ENCODE results near the gene CRYBG3. TPM values are rescaled to one million over a fixed set of nuclear protein-coding genes. Genes with fewer than 3 reads are reported as not detected.

Gene CRYBG3
- total RNA-seq, 6 experiments from 2014 or later = 10.7 to 14.1 (median 12.8) TPM

DNA sequence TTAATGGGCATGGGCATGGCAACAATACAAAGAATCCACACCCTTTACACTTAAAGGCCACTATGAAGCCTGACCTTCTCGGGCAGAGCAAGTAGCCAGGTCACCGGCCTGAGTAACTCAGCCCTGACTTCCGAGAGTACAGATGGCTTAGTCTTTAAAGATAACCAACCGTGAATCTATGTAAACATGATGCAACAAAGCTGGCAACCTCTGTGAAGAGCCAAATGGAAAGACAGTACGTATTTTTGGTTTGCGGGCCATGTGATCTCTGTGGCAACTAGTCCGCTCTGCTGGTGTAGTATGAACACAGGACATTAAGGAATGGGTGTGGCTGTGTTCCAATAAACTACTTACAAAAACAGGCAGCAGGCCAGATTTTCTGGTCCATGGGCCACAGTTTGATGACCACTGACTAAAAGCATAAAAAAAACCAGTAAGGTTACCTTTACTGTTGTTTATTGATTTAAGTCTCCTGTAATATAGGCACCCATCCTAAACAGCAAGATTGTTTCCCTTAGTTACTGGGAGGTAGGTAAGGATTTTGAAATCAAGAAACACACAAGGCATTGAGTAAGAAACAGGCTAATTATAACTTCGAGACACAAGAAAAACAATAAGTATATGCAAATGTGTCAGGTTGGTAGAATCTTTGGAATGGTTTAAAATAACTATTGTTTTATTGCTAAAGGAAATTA, 136.0 kb downstream of the CRYBG3 start:
- peak overlapping the region; percentile 67 for H3K27ac Mint-ChIP-seq
- peaks cover 20% of the 10 kb centered on the region; the same call in 1 of the 2 replicates for H3K36me3 Mint-ChIP-seq (ENCODE audit: low read depth)
- no peaks in the 10 kb centered on the region; the same call in 1 of the 2 replicates for H3K27me3 Mint-ChIP-seq (ENCODE audit: insufficient read depth)
- DNase-seq = peak; percentile 44
- TF ChIP-seq CTCF (IDR thresholded peaks at IDR 0.05) = no peak
- no peak overlapping the region for H3K4me3 Mint-ChIP-seq
- no peaks in the 10 kb centered on the region for H3K9me3 Mint-ChIP-seq
- H3K4me1 Mint-ChIP-seq (ENCODE audit: low read depth) = peaks cover 26% of the 10 kb centered on the region

- DNase-seq = peak; percentile 24
- no peak overlapping the region for H3K4me3 Mint-ChIP-seq
- no peaks in the 10 kb centered on the region; the same call in 1 of the 2 replicates for H3K27me3 Mint-ChIP-seq (ENCODE audit: insufficient read depth)
- peaks cover 20% of the 10 kb centered on the region for H3K4me1 Mint-ChIP-seq (ENCODE audit: low read depth)
- no peaks in the 10 kb centered on the region for H3K9me3 Mint-ChIP-seq
- peak overlapping the region; percentile 67 for H3K27ac Mint-ChIP-seq
- no peak for TF ChIP-seq CTCF (IDR thresholded peaks at IDR 0.05)
- peaks cover 15% of the 10 kb centered on the region; the same call in 1 of the 2 replicates for H3K36me3 Mint-ChIP-seq (ENCODE audit: low read depth)
Measured at GRCh38 chr3:97958396-97958795, 136.6 kb downstream of the CRYBG3 start.

DNA sequence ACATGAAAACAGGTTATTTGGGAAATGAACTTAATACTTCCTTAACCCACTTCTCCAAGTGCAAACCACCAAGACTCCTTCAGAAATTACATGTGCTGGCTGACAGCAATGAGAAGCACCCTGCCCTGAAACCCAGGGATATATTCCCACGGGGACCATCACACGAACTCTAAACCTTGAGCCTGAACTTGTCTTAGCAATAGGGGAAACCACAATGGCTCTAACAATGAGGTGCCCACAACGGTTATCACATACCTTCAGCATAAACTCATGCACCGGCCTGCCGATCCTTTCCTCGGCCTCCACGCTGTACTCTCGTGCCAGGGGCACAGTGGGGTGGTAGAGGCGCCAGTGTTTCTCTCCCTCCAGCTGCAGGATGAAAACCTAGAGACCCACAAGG, 137.0 kb downstream of the CRYBG3 start:
- Mint-ChIP-seq H3K36me3 (ENCODE audit: low read depth) (peaks cover 15% of the 10 kb centered on the region; the same call in 1 of the 2 replicates), H3K27me3 (ENCODE audit: insufficient read depth) (no peaks in the 10 kb centered on the region; the same call in 1 of the 2 replicates), H3K4me1 (ENCODE audit: low read depth) (peaks cover 19% of the 10 kb centered on the region), H3K4me3 (no peak overlapping the region), H3K9me3 (no peaks in the 10 kb centered on the region), H3K27ac (peak overlapping the region; percentile 67)
- no peak for TF ChIP-seq CTCF (IDR thresholded peaks at IDR 0.05)
- no peak for DNase-seq

GRCh38 chr3:97959872-97960271, 138.1 kb downstream of the CRYBG3 start:
- H3K4me3 Mint-ChIP-seq = no peak overlapping the region
- DNase-seq = no peak
- H3K27me3 Mint-ChIP-seq (ENCODE audit: insufficient read depth) = no peaks in the 10 kb centered on the region; the same call in 1 of the 2 replicates
- peaks cover 19% of the 10 kb centered on the region for H3K4me1 Mint-ChIP-seq (ENCODE audit: low read depth)
- TF ChIP-seq CTCF (IDR thresholded peaks at IDR 0.05) = no peak
- H3K36me3 Mint-ChIP-seq (ENCODE audit: low read depth) = peaks cover 10% of the 10 kb centered on the region; the same call in 1 of the 2 replicates
- no peak overlapping the region for H3K27ac Mint-ChIP-seq
- no peaks in the 10 kb centered on the region for H3K9me3 Mint-ChIP-seq

- no peak for DNase-seq
- no peak overlapping the region for H3K27ac Mint-ChIP-seq
- no peak for TF ChIP-seq CTCF (IDR thresholded peaks at IDR 0.05)
Measured at GRCh38 chr3:97960551-97960950, 138.7 kb downstream of the CRYBG3 start.

More at GRCh38 chr3:97960551-97960950, 138.7 kb downstream of the CRYBG3 start:
- Mint-ChIP-seq H3K36me3 (ENCODE audit: low read depth) (peaks cover 10% of the 10 kb centered on the region; the same call in 1 of the 2 replicates), H3K4me3 (no peak overlapping the region), H3K4me1 (ENCODE audit: low read depth) (peaks cover 19% of the 10 kb centered on the region), H3K9me3 (no peaks in the 10 kb centered on the region), H3K27me3 (ENCODE audit: insufficient read depth) (no peaks in the 10 kb centered on the region; the same call in 1 of the 2 replicates)

All from HFFc6 (cell line).